ENCODE measurements around the gene ANKRD44.

GRCh38 chr2:197358931-197359330 lies 48.4 kb upstream of the ANKRD44 start:
- no peak for TF ChIP-seq CTCF (IDR thresholded peaks at IDR 0.05)
- no peak for TF ChIP-seq POLR2A (IDR thresholded peaks at IDR 0.05)
